ENCODE results near the gene BCL3.

Gene BCL3

DNA sequence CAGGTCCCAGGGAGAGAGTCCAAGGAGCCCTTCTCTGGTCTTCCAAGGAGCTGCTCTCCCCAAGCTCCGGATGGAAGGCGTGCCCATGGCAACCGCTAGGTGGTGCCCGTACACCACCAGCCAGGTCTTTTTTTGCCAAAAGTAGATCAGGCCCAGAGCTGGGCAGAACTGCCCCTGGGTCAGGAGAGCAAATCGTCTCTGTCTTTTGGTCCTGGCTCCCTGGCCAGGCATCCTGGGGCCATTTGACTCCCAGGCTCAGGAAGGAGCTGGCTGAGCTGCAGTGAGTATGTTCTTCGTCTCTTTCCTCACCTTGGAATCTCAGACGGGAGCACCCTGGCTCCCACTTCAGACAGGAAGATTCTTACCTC is 24.6 kb upstream of the BCL3 start:
- H3K36me3 ChIP-seq (ENCODE audit: insufficient read depth): no peaks in the 10 kb centered on the region
- H3K79me2 ChIP-seq (ENCODE audit: insufficient read depth, low read depth): no peaks in the 10 kb centered on the region
- no peaks in the 10 kb centered on the region for H3K27me3 ChIP-seq (ENCODE audit: insufficient read depth, low read depth)
- TF ChIP-seq, protein P1, sequence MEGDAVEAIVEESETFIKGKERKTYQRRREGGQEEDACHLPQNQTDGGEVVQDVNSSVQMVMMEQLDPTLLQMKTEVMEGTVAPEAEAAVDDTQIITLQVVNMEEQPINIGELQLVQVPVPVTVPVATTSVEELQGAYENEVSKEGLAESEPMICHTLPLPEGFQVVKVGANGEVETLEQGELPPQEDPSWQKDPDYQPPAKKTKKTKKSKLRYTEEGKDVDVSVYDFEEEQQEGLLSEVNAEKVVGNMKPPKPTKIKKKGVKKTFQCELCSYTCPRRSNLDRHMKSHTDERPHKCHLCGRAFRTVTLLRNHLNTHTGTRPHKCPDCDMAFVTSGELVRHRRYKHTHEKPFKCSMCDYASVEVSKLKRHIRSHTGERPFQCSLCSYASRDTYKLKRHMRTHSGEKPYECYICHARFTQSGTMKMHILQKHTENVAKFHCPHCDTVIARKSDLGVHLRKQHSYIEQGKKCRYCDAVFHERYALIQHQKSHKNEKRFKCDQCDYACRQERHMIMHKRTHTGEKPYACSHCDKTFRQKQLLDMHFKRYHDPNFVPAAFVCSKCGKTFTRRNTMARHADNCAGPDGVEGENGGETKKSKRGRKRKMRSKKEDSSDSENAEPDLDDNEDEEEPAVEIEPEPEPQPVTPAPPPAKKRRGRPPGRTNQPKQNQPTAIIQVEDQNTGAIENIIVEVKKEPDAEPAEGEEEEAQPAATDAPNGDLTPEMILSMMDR (conservative IDR thresholded peaks at IDR 0.05; ENCODE audit: low read depth, low read length): peak; percentile 98
- H2AFZ ChIP-seq (ENCODE audit: low read depth): peak overlapping the region; percentile 31; the same call in 1 of the 2 replicates
- peak overlapping the region; percentile 69 for H3K4me2 ChIP-seq
- H3K9ac ChIP-seq: peak overlapping the region; percentile 37; the same call in 1 of the 2 replicates
- H3K27ac ChIP-seq: peak overlapping the region; percentile 96
- no peaks in the 10 kb centered on the region for H4K20me1 ChIP-seq (ENCODE audit: insufficient read depth)
- H3K4me1 ChIP-seq (ENCODE audit: low read depth, poor library complexity, severe bottlenecking): peaks cover 79% of the 10 kb centered on the region
- no peak overlapping the region for H3K4me3 ChIP-seq (IDR thresholded peaks at IDR 0.05; ENCODE audit: insufficient read depth, low read depth, low read length)

DNA sequence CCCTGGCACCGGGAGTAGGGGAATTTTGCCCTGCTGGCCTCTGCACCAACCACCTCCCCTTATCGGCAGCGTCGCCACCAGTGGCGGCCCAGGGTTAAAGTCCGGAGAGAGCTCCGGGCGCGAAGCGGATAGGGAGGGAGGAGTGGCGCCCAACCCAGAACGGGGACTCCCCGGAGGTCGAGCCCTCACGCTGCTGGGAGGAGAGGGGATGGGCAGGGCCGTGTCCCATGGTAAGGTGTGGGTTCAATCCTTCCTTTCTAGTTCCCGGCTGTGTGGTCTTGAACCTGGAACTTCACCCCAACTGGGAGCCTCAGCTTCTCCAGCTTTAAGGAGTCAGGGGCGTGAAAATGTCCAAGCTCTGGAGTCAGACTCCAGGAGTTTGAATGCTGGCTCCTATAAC is 23.3 kb upstream of the BCL3 start:
- peak overlapping the region; percentile 14; the same call in 1 of the 2 replicates for H3K9ac ChIP-seq
- peak overlapping the region; percentile 25; the same call in 1 of the 2 replicates for H2AFZ ChIP-seq (ENCODE audit: low read depth)
- H3K4me2 ChIP-seq: peak overlapping the region; percentile 69

DNA sequence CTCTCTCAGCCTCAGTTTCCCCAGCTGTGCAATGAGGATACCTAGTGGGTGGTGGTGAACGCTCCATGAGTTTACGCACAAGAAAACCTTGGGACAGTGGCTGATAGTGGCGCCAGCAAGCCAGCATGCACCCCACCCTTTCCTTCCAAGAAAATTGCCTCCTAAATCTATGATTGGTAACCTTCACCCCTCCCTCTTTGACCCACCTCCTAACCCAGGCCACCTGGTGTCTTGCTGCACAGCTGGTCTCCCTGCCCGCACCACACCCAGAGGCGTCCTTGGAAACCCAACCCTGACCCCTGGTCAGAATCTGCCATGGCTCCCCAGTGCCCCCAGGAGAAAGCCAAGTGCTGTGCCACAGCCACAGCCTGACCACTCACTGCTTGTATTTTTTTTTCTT is 22.8 kb upstream of the BCL3 start:
- Histone ChIP-seq H2AFZ (ENCODE audit: low read depth) (peak overlapping the region; percentile 25; the same call in 1 of the 2 replicates), H3K9ac (peak overlapping the region; percentile 14; the same call in 1 of the 2 replicates), H3K27ac (peak overlapping the region; percentile 96)

More for the DNA sequence above, 23.3 kb upstream of the BCL3 start:
- no peak overlapping the region for H3K4me3 ChIP-seq (IDR thresholded peaks at IDR 0.05; ENCODE audit: insufficient read depth, low read depth, low read length)
- no peaks in the 10 kb centered on the region for H4K20me1 ChIP-seq (ENCODE audit: insufficient read depth)
- TF ChIP-seq, protein P1 (conservative IDR thresholded peaks at IDR 0.05; ENCODE audit: low read depth, low read length): no peak
- peak overlapping the region; percentile 96 for H3K27ac ChIP-seq
- H3K4me1 ChIP-seq (ENCODE audit: low read depth, poor library complexity, severe bottlenecking): peaks cover 67% of the 10 kb centered on the region
- H3K79me2 ChIP-seq (ENCODE audit: insufficient read depth, low read depth): no peaks in the 10 kb centered on the region
- H3K36me3 ChIP-seq (ENCODE audit: insufficient read depth): no peaks in the 10 kb centered on the region
- no peaks in the 10 kb centered on the region for H3K27me3 ChIP-seq (ENCODE audit: insufficient read depth, low read depth)

DNA sequence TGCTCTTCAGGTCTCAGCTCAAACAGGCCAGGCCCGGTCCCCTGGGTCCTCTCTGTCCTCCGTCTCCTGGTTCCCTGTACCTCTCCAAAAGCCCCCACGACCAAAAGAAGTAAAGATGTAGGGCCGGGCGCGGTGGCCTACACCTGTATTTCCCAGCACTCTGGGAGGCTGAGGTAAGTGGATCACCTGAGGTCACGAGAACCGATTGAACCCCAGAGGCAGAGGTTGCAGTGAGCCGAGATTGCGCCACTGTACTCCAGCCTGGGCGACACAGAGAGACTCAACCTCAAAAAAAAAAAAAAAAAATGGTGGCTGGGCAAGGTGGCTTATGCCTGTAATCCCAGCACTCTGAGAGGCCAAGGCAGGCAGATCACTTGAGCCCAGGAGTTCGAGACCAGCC is 22.0 kb upstream of the BCL3 start:
- H3K4me3 ChIP-seq (IDR thresholded peaks at IDR 0.05; ENCODE audit: insufficient read depth, low read depth, low read length): no peak overlapping the region
- no peaks in the 10 kb centered on the region for H3K36me3 ChIP-seq (ENCODE audit: insufficient read depth)
- 0 out of 2 replicates have a peak overlapping the region, but pooled peaks have one; percentile 96 for H3K27ac ChIP-seq
- H3K4me2 ChIP-seq: 0 out of 2 replicates have a peak overlapping the region, but pooled peaks have one; percentile 69
- no peak overlapping the region for H3K9ac ChIP-seq
- H3K79me2 ChIP-seq (ENCODE audit: insufficient read depth, low read depth): no peaks in the 10 kb centered on the region
- no peaks in the 10 kb centered on the region for H3K27me3 ChIP-seq (ENCODE audit: insufficient read depth, low read depth)
- no peaks in the 10 kb centered on the region for H4K20me1 ChIP-seq (ENCODE audit: insufficient read depth)
- H3K4me1 ChIP-seq (ENCODE audit: low read depth, poor library complexity, severe bottlenecking): peaks cover 55% of the 10 kb centered on the region
- H2AFZ ChIP-seq (ENCODE audit: low read depth): no peak overlapping the region
- TF ChIP-seq, protein P1 (conservative IDR thresholded peaks at IDR 0.05; ENCODE audit: low read depth, low read length): no peak

More for the DNA sequence above, 22.8 kb upstream of the BCL3 start:
- peak overlapping the region; percentile 69 for H3K4me2 ChIP-seq
- peaks cover 63% of the 10 kb centered on the region for H3K4me1 ChIP-seq (ENCODE audit: low read depth, poor library complexity, severe bottlenecking)
- H4K20me1 ChIP-seq (ENCODE audit: insufficient read depth): no peaks in the 10 kb centered on the region
- H3K79me2 ChIP-seq (ENCODE audit: insufficient read depth, low read depth): no peaks in the 10 kb centered on the region
- H3K4me3 ChIP-seq (IDR thresholded peaks at IDR 0.05; ENCODE audit: insufficient read depth, low read depth, low read length): no peak overlapping the region
- TF ChIP-seq, protein P1 (conservative IDR thresholded peaks at IDR 0.05; ENCODE audit: low read depth, low read length): no peak
- H3K36me3 ChIP-seq (ENCODE audit: insufficient read depth): no peaks in the 10 kb centered on the region
- no peaks in the 10 kb centered on the region for H3K27me3 ChIP-seq (ENCODE audit: insufficient read depth, low read depth)
